NCI-H226 (cell line): ENCODE results near the gene KCNMA1.

Source experiments
- DNase-seq: peaks from one replicate; pipeline ENCODE4 v3.0.0-alpha.2; 2015

Gene KCNMA1

GRCh38 chr10:77121829-77122228 is 515.8 kb downstream of the KCNMA1 start:
- no peak for DNase-seq

GRCh38 chr10:77120666-77121376 is 516.8 kb downstream of the KCNMA1 start:
- DNase-seq = no peak

GRCh38 chr10:77120012-77120411 is 517.6 kb downstream of the KCNMA1 start:
- DNase-seq = no peak

- DNase-seq = no peak
These were observed 518.9 kb downstream of the KCNMA1 start for GRCh38 chr10:77118603-77119282.

- no peak for DNase-seq
These were observed 520.1 kb downstream of the KCNMA1 start for GRCh38 chr10:77117501-77117900.

- no peak for DNase-seq
These were observed 520.7 kb downstream of the KCNMA1 start for GRCh38 chr10:77116904-77117303.

GRCh38 chr10:77114181-77114821 is 523.3 kb downstream of the KCNMA1 start:
- DNase-seq = no peak

- peak; percentile 28 for DNase-seq
These were observed 525.7 kb downstream of the KCNMA1 start for GRCh38 chr10:77111611-77112550.

GRCh38 chr10:77110757-77111156 is 526.9 kb downstream of the KCNMA1 start:
- no peak for DNase-seq

GRCh38 chr10:77109351-77109994 is 528.1 kb downstream of the KCNMA1 start:
- DNase-seq = no peak

- DNase-seq = no peak
These were observed 530.9 kb downstream of the KCNMA1 start for GRCh38 chr10:77106676-77107075.

- no peak for DNase-seq
These were observed 531.8 kb downstream of the KCNMA1 start for GRCh38 chr10:77105761-77106221.

GRCh38 chr10:77104459-77104980 is 533.1 kb downstream of the KCNMA1 start:
- DNase-seq = peak; percentile 9

- DNase-seq = no peak
These were observed 534.4 kb downstream of the KCNMA1 start for GRCh38 chr10:77103213-77103612.

- DNase-seq = no peak
These were observed 536.3 kb downstream of the KCNMA1 start for GRCh38 chr10:77101341-77101740.

GRCh38 chr10:77099136-77099535 is 538.5 kb downstream of the KCNMA1 start:
- DNase-seq = no peak

GRCh38 chr10:77097625-77098024 is 540.0 kb downstream of the KCNMA1 start:
- DNase-seq = no peak

GRCh38 chr10:77093126-77093525 is 544.5 kb downstream of the KCNMA1 start:
- no peak for DNase-seq

- no peak for DNase-seq
These were observed 545.9 kb downstream of the KCNMA1 start for GRCh38 chr10:77091597-77092165.

- no peak for DNase-seq
These were observed 546.9 kb downstream of the KCNMA1 start for GRCh38 chr10:77090381-77091356.
